Left ventricle myocardium inferior (tissue), 1 donor: ENCODE measurements around the gene SCN1B. TPM values are rescaled to one million over a fixed set of nuclear protein-coding genes. Genes with fewer than 3 reads are reported as not detected.

ENCODE experiments used
- DNase-seq: peaks from one replicate; pipeline ENCODE4 v3.0.0-alpha.2; 2020
- H3K27ac ChIP-seq: fragments of 200-600 bp; replicated peaks from 2 replicates; pipeline ENCODE4 v1.8.0; 2021
- H3K27me3 ChIP-seq: fragments of 200-600 bp; 2 replicates; pipeline ENCODE4 v1.8.0; 2021; ENCODE audit warnings: low read depth
- H3K36me3 ChIP-seq: fragments of 200-600 bp; 2 replicates; pipeline ENCODE4 v1.8.0; 2021
- H3K4me1 ChIP-seq: fragments of 200-600 bp; 2 replicates; pipeline ENCODE4 v1.8.0; 2021
- H3K4me3 ChIP-seq: fragments of 200-600 bp; 2 replicates; pipeline ENCODE4 v1.8.0; 2021; ENCODE audit warnings: mild to moderate bottlenecking, moderate library complexity
- H3K9me3 ChIP-seq: fragments of 200-600 bp; replicated peaks from 2 replicates; pipeline ENCODE4 v1.8.0; 2021
- intact Hi-C: fragments of 100-400 bp; cut with micrococcal nuclease; formaldehyde crosslinking; loops from one replicate; pipeline ENCODE4 v1.11.0; 2022
- total RNA-seq: library from RNA; stranded (reverse); fragmentation: NEBNext Ultra II Directional; extraction: Animal tissue kit (Norgen Biotek cat#: 25700); gene quantifications from one replicate; pipeline ENCODE4 v1.2.1, GENCODE V29; 2021
- TF ChIP-seq, protein P1 (sequence below): fragments of 200-600 bp; IDR thresholded peaks from 2 replicates; pipeline ENCODE4 v1.8.0; 2021; ENCODE audit warnings: antibody characterized with exemption, mild to moderate bottlenecking, borderline replicate concordance
- donor health status: DM: no; HTN: yes; CAD: no; lungs with severe emphysema.

The SCN1B gene
- total RNA-seq, 1 donor from 2014 or later: 52.8 TPM

DNA sequence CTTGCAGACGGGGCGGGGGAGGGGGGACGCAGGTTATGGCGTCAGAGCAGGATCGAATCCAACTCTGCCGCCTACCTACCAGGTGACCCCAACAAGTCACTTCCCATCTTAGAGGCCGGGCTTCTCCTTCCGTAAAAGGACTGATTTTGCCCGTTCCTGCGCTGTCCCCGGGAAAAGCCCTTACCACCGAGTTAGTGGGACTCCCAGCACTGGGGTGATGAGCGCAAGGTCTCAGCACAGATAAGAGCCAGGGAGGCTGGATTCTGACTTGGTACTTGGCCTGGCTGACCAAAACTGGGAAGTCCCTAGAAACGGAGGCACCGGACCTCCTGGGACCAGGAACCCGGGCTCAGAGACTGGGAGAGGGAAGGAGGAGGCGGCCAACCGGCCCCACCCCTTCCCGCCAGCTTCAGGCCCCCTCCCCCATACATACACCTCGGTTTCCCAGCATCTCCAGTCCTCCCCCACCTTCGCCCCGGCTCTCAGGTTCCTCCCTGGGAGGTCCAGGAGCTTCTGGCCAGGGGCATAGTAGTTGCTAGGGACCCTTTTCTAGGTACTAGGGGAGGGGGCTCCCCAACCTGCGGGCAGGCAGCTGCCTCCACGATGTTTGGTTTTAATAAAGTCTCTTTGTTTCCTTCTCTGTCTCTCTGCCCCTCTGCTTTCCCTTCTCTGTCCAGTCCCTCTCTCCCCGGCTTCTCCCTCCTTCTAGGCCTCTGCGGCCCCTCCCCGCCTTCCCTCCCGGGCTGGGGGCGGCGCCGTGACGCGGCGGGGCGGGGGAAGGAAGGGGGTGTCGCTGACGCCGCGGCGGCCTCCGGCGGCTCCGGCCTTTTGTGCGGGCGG, 30.6 kb upstream of the SCN1B start, which contains the start of gene GRAMD1A:
GRAMD1A (plus strand) TSS at position 826 of the 840 bp plus-strand sequence. CDS start 156 bp downstream, outside the sequence.
- Histone ChIP-seq H3K36me3 (peaks cover 5% of the 10 kb centered on the region), H3K4me3 (peak within 1 kb of the TSS; percentile 86), H3K27me3 (no peaks in the 10 kb centered on the region), H3K4me1 (peaks cover 91% of the 10 kb centered on the region), H3K27ac (peak within 1 kb of the TSS; percentile 96), H3K9me3 (no peaks in the 10 kb centered on the region)
- intact Hi-C loops: no loop called here
- peak; percentile 90 for DNase-seq
- TF ChIP-seq, protein P1, sequence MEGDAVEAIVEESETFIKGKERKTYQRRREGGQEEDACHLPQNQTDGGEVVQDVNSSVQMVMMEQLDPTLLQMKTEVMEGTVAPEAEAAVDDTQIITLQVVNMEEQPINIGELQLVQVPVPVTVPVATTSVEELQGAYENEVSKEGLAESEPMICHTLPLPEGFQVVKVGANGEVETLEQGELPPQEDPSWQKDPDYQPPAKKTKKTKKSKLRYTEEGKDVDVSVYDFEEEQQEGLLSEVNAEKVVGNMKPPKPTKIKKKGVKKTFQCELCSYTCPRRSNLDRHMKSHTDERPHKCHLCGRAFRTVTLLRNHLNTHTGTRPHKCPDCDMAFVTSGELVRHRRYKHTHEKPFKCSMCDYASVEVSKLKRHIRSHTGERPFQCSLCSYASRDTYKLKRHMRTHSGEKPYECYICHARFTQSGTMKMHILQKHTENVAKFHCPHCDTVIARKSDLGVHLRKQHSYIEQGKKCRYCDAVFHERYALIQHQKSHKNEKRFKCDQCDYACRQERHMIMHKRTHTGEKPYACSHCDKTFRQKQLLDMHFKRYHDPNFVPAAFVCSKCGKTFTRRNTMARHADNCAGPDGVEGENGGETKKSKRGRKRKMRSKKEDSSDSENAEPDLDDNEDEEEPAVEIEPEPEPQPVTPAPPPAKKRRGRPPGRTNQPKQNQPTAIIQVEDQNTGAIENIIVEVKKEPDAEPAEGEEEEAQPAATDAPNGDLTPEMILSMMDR: no peak

GRCh38 chr19:35000338-35000646, 30.0 kb upstream of the SCN1B start:
- intact Hi-C loops: no loop called here
- no peak for DNase-seq
- peak overlapping the region; percentile 96 for H3K27ac ChIP-seq
- peak overlapping the region; percentile 86 for H3K4me3 ChIP-seq
- no peaks in the 10 kb centered on the region for H3K9me3 ChIP-seq
- TF ChIP-seq, protein P1: no peak
- peaks cover 90% of the 10 kb centered on the region for H3K4me1 ChIP-seq
- peaks cover 5% of the 10 kb centered on the region for H3K36me3 ChIP-seq
- H3K27me3 ChIP-seq: no peaks in the 10 kb centered on the region

GRCh38 chr19:35000647-35001501, 29.4 kb upstream of the SCN1B start:
- H3K36me3 ChIP-seq: peaks cover 9% of the 10 kb centered on the region
- no peaks in the 10 kb centered on the region for H3K27me3 ChIP-seq
- DNase-seq: no peak
- H3K9me3 ChIP-seq: no peaks in the 10 kb centered on the region
- H3K27ac ChIP-seq: peak overlapping the region; percentile 96
- intact Hi-C loops: no loop called here
- TF ChIP-seq, protein P1: no peak
- H3K4me3 ChIP-seq: peak overlapping the region; percentile 86
- peaks cover 90% of the 10 kb centered on the region for H3K4me1 ChIP-seq

- H3K4me1 ChIP-seq: peaks cover 92% of the 10 kb centered on the region
Measured at GRCh38 chr19:35002037-35002535, 28.2 kb upstream of the SCN1B start.

More at GRCh38 chr19:35002037-35002535, 28.2 kb upstream of the SCN1B start:
- no peak for DNase-seq
- intact Hi-C loops: no loop called here
- Histone ChIP-seq H3K36me3 (peaks cover 15% of the 10 kb centered on the region), H3K27ac (peak overlapping the region; percentile 96), H3K27me3 (no peaks in the 10 kb centered on the region), H3K4me3 (peak overlapping the region; percentile 86), H3K9me3 (no peaks in the 10 kb centered on the region)
- TF ChIP-seq, protein P1: no peak
